Mesendoderm (in vitro differentiated cells): ENCODE measurements around the gene LKAAEAR1.

Experiments
- DNase-seq: peaks from one replicate; pipeline ENCODE4 v3.0.0; 2013
- H2AK5ac ChIP-seq: 2 replicates; pipeline ENCODE4 v1.6.1; 2013; ENCODE audit warnings: low read length, inconsistent platforms
- H2BK120ac ChIP-seq: 2 replicates; pipeline ENCODE4 v1.6.1; 2013; ENCODE audit warnings: low read depth, mild to moderate bottlenecking, low read length, moderate library complexity, mixed read lengths
- H2BK15ac ChIP-seq: replicated peaks from 2 replicates; pipeline ENCODE4 v1.6.1; 2013; ENCODE audit warnings: low read depth, mild to moderate bottlenecking, moderate library complexity
- H2BK5ac ChIP-seq: 2 replicates; pipeline ENCODE4 v1.6.1; 2013; ENCODE audit warnings: low read length, inconsistent platforms
- H3K18ac ChIP-seq: 2 replicates; pipeline ENCODE4 v1.6.1; 2013; ENCODE audit warnings: mild to moderate bottlenecking, low read length, mixed read lengths
- H3K23ac ChIP-seq: one replicate; pipeline ENCODE4 v1.6.1; 2013; ENCODE audit warnings: low read length
- H3K27ac ChIP-seq: 2 replicates; pipeline ENCODE4 v1.5.1; 2013; ENCODE audit warnings: low read depth, mild to moderate bottlenecking, inconsistent platforms, low read length, moderate library complexity
- H3K27me3 ChIP-seq: 2 replicates; pipeline ENCODE4 v1.6.1; 2013; ENCODE audit warnings: low read length, control low read depth, mild to moderate bottlenecking, inconsistent platforms; ENCODE audit not compliant: insufficient read depth, poor library complexity
- H3K36me3 ChIP-seq: 2 replicates; pipeline ENCODE4 v1.6.1; 2013; ENCODE audit warnings: low read length, inconsistent platforms; ENCODE audit not compliant: control insufficient read depth, insufficient read depth
- H3K4ac ChIP-seq: one replicate; pipeline ENCODE4 v1.6.1; 2013; ENCODE audit warnings: low read depth, mild to moderate bottlenecking, low read length, moderate library complexity
- H3K4me1 ChIP-seq: 2 replicates; pipeline ENCODE4 v1.6.1; 2013; ENCODE audit warnings: low read depth, low read length, inconsistent platforms; ENCODE audit not compliant: control insufficient read depth
- H3K4me2 ChIP-seq: 2 replicates; pipeline ENCODE4 v1.6.1; 2013; ENCODE audit warnings: low read length
- H3K4me3 ChIP-seq: 2 replicates; pipeline ENCODE4 v1.5.1; 2013; ENCODE audit warnings: mild to moderate bottlenecking, low read length
- H3K56ac ChIP-seq: one replicate; pipeline ENCODE4 v1.6.1; 2013; ENCODE audit warnings: low read length
- H3K79me1 ChIP-seq: 2 replicates; pipeline ENCODE4 v1.6.1; 2013; ENCODE audit warnings: low read length, inconsistent platforms
- H3K79me2 ChIP-seq: 2 replicates; pipeline ENCODE4 v1.6.1; 2013; ENCODE audit warnings: mild to moderate bottlenecking, low read length; ENCODE audit not compliant: control insufficient read depth, insufficient read depth
- H3K9ac ChIP-seq: 2 replicates; pipeline ENCODE4 v1.6.1; 2013; ENCODE audit warnings: low read length, inconsistent platforms
- H4K5ac ChIP-seq: one replicate; pipeline ENCODE4 v1.6.1; 2013; ENCODE audit warnings: low read length
- H4K8ac ChIP-seq: one replicate; pipeline ENCODE4 v1.6.1; 2013; ENCODE audit warnings: low read depth, mild to moderate bottlenecking, control low read depth, low read length, moderate library complexity
- WGBS: extraction: QIAGEN DNeasy Blood & Tissue Kit; methylation state at CpG from one replicate; pipeline ENCODE4 v1.1.7; 2013; ENCODE audit warnings: low lambda C conversion rate, missing lambda C conversion rate; ENCODE audit not compliant: insufficient coverage; ENCODE audit errors: extremely low coverage; 5-methylcytosine and 5-hydroxymethylcytosine counted together

Gene LKAAEAR1

DNA sequence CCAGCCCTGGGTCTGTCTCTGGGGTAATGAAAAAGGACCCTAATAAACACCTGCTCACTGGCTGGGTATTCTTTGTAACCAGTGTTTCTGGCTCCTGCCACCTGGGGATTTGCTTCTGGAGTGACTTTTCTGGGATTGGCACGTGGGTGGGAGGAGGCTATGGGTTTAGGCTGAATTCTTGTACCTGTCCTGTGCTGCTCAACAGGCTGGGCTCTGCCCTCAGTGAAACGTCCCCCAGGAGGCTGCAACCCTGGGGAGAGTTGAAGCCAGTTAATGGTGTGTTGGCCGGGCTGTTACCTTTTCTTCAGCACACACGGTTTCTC is 16.3 kb upstream of the LKAAEAR1 start:
- Histone ChIP-seq H3K18ac (no peak overlapping the region), H3K79me2 (no peaks in the 10 kb centered on the region), H3K4me2 (no peak overlapping the region), H3K9ac (no peak overlapping the region), H3K23ac (no peak overlapping the region), H2BK5ac (no peak overlapping the region), H3K4me3 (no peak overlapping the region), H3K36me3 (no peaks in the 10 kb centered on the region), H4K8ac (no peak overlapping the region), H3K4ac (no peak overlapping the region), H2BK15ac (no peak overlapping the region), H3K4me1 (no peaks in the 10 kb centered on the region), H2BK120ac (no peak overlapping the region), H3K27ac (no peak overlapping the region), H4K5ac (no peak overlapping the region), H3K79me1 (no peaks in the 10 kb centered on the region), H3K27me3 (no peaks in the 10 kb centered on the region), H2AK5ac (no peak overlapping the region), H3K56ac (no peak overlapping the region)
- DNase-seq = no peak
- no CpG with 5 or more reads among the region's 4 CpGs for WGBS

DNA sequence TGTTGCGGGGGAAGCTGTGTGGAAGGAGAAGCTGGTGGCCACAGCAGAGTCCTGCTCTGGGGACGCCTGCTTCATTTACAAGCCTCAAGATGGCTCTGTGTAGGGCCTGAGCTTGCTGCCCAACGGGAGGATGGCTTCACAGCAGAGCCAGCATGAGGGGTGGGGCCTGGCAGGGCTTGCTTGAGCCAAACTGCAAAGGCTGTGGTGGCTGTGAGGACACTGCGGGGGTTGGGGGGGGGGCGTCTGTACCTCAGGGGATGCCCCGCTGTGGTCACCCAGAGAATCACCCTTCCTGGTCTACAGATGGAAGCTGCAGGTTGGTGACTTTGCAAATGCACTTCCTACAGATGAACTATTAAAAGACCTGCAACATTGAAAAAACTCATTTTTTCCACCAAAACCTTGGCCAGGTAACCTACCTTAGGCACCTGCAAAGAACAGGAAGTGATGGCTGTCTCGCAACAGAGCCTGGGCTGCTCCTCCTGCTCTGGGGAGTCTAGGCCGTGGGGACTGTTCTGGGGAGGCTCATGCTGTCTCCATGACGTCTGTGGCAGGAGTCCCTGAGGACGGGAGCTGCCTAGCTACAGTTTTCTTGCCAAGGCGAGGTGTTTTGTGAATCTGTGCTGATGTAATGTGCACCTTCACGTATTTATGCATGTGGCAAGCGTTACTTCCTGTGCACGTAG is 15.8 kb upstream of the LKAAEAR1 start:
- Histone ChIP-seq H3K4me1 (no peaks in the 10 kb centered on the region), H3K27ac (no peak overlapping the region), H4K5ac (no peak overlapping the region), H3K27me3 (no peaks in the 10 kb centered on the region), H3K56ac (no peak overlapping the region), H4K8ac (no peak overlapping the region), H2BK15ac (no peak overlapping the region), H3K79me1 (no peaks in the 10 kb centered on the region), H3K18ac (no peak overlapping the region), H3K79me2 (no peaks in the 10 kb centered on the region), H3K9ac (no peak overlapping the region), H2BK120ac (no peak overlapping the region), H3K4me3 (no peak overlapping the region), H3K4me2 (no peak overlapping the region), H3K23ac (no peak overlapping the region), H3K36me3 (no peaks in the 10 kb centered on the region), H3K4ac (no peak overlapping the region), H2BK5ac (no peak overlapping the region), H2AK5ac (no peak overlapping the region)
- WGBS = no CpG with 5 or more reads among the region's 14 CpGs
- DNase-seq = no peak

DNA sequence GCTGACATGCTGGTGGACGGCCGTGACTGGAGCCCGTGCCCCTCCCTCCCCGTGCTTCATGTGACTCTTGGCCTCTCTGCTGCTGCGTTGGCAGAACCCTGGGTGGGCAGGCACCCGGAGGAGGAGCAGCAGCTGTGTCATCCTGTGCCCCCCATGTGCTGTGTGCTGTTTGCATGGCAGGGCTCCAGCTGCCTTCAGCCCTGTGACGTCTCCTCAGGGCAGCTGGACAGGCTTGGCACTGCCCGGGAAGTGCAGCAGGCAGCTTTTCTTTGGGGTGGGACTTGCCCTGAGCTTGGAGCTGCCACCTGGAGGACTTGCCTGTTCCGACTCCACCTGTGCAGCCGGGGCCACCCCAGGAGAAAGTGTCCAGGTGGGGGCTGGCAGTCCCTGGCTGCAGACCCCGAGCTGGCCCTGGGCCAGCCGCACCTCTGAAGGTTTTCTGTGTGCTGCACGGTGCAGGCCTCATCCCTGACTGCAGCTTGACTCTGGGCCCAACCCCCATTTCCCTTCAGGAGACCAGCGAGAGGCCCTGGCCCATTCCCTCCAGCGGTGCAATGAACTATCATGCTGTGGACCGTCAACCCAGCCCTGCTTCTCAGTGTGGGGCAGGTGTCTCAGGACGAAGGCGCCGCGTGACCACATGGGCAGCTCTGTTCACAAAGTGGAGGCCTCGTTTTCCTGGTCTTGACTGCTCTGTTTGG is 15.0 kb upstream of the LKAAEAR1 start:
- H3K27me3 ChIP-seq = no peaks in the 10 kb centered on the region
- H3K79me1 ChIP-seq = no peaks in the 10 kb centered on the region
- H3K27ac ChIP-seq = no peak overlapping the region
- H3K79me2 ChIP-seq = no peaks in the 10 kb centered on the region
- no peak overlapping the region for H3K56ac ChIP-seq
- no peaks in the 10 kb centered on the region for H3K36me3 ChIP-seq
- no peak overlapping the region for H2BK5ac ChIP-seq
- H3K23ac ChIP-seq = no peak overlapping the region
- no peak overlapping the region for H2BK120ac ChIP-seq
- H2AK5ac ChIP-seq = no peak overlapping the region
- H3K4me1 ChIP-seq = no peaks in the 10 kb centered on the region
- H4K5ac ChIP-seq = no peak overlapping the region
- no peak overlapping the region for H3K18ac ChIP-seq
- no peak for DNase-seq
- no peak overlapping the region for H3K4me2 ChIP-seq
- H3K4ac ChIP-seq = no peak overlapping the region
- no peak overlapping the region for H3K4me3 ChIP-seq
- H2BK15ac ChIP-seq = no peak overlapping the region
- H4K8ac ChIP-seq = no peak overlapping the region
- H3K9ac ChIP-seq = no peak overlapping the region
- no CpG with 5 or more reads among the region's 21 CpGs for WGBS

DNA sequence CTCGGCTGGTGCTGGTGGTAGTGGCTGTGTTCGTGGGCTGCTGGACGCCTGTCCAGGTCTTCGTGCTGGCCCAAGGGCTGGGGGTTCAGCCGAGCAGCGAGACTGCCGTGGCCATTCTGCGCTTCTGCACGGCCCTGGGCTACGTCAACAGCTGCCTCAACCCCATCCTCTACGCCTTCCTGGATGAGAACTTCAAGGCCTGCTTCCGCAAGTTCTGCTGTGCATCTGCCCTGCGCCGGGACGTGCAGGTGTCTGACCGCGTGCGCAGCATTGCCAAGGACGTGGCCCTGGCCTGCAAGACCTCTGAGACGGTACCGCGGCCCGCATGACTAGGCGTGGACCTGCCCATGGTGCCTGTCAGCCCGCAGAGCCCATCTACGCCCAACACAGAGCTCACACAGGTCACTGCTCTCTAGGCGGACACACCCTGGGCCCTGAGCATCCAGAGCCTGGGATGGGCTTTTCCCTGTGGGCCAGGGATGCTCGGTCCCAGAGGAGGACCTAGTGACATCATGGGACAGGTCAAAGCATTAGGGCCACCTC is 14.3 kb upstream of the LKAAEAR1 start:
- no CpG with 5 or more reads among the region's 28 CpGs for WGBS
- H2BK120ac ChIP-seq = no peak overlapping the region
- H2AK5ac ChIP-seq = no peak overlapping the region
- no peaks in the 10 kb centered on the region for H3K79me2 ChIP-seq
- H3K4ac ChIP-seq = no peak overlapping the region
- H3K18ac ChIP-seq = no peak overlapping the region
- no peak for DNase-seq
- no peak overlapping the region for H4K5ac ChIP-seq
- no peaks in the 10 kb centered on the region for H3K79me1 ChIP-seq
- H3K27ac ChIP-seq = no peak overlapping the region
- H3K27me3 ChIP-seq = no peaks in the 10 kb centered on the region
- H4K8ac ChIP-seq = no peak overlapping the region
- H2BK15ac ChIP-seq = no peak overlapping the region
- no peaks in the 10 kb centered on the region for H3K36me3 ChIP-seq
- H3K4me2 ChIP-seq = no peak overlapping the region
- no peak overlapping the region for H2BK5ac ChIP-seq
- H3K9ac ChIP-seq = no peak overlapping the region
- no peak overlapping the region for H3K23ac ChIP-seq
- H3K56ac ChIP-seq = no peak overlapping the region
- no peak overlapping the region for H3K4me3 ChIP-seq
- no peaks in the 10 kb centered on the region for H3K4me1 ChIP-seq

DNA sequence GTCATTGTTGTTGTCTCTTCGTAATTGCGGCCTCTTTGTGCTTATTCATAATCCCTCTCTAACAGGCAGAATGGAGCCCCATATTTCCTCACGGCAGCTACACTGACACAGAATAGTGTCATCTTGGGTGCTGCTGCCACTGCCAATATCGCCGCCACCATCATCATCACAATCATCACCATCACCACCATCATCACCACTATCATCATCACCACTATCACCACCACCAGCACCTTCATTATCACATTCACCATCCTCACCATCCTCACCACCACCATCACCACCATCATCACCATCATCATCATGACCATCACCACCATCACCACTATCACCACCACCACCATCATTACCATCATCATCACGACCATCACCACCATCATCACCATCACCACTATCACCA is 12.3 kb upstream of the LKAAEAR1 start:
- no peak for DNase-seq
- Histone ChIP-seq H4K5ac (no peak overlapping the region), H3K79me2 (no peaks in the 10 kb centered on the region), H2BK5ac (no peak overlapping the region), H3K36me3 (no peaks in the 10 kb centered on the region), H3K56ac (no peak overlapping the region), H2BK120ac (no peak overlapping the region), H3K4me2 (no peak overlapping the region), H3K23ac (no peak overlapping the region), H3K27me3 (no peaks in the 10 kb centered on the region), H2BK15ac (no peak overlapping the region), H3K27ac (no peak overlapping the region), H3K79me1 (no peaks in the 10 kb centered on the region), H3K9ac (no peak overlapping the region), H3K4me3 (no peak overlapping the region), H4K8ac (no peak overlapping the region), H2AK5ac (no peak overlapping the region), H3K4me1 (no peaks in the 10 kb centered on the region), H3K18ac (no peak overlapping the region), H3K4ac (no peak overlapping the region)
- no CpG with 5 or more reads among the region's 6 CpGs for WGBS
